ENCODE measurements around the gene UBL4A.

DNA sequence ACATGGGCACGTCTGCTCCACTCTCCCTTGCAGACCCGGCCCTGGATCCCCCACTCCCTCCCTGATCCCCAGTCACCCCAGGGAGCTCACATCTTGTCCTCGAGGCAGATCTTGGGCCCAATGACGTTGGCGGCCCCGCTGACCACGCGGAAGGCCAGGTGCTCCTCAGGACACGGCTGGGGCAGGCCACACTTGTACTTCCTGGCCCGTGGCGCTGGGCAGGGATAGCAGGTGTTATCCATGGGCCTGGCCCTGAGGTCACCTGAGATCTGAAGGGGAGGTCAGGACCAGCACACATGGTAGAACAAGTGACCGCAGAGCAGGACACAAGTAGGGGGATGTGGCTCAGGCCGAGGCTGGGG, 21.9 kb upstream of the UBL4A start:
- TF ChIP-seq ARNTL (CRISPR knock-in tag; IDR thresholded peaks at IDR 0.05; ENCODE audit: borderline replicate concordance, low read depth) (no peak), GLIS3 (CRISPR knock-in tag; IDR thresholded peaks at IDR 0.05) (no peak)
- TF ChIP-seq, protein P1, sequence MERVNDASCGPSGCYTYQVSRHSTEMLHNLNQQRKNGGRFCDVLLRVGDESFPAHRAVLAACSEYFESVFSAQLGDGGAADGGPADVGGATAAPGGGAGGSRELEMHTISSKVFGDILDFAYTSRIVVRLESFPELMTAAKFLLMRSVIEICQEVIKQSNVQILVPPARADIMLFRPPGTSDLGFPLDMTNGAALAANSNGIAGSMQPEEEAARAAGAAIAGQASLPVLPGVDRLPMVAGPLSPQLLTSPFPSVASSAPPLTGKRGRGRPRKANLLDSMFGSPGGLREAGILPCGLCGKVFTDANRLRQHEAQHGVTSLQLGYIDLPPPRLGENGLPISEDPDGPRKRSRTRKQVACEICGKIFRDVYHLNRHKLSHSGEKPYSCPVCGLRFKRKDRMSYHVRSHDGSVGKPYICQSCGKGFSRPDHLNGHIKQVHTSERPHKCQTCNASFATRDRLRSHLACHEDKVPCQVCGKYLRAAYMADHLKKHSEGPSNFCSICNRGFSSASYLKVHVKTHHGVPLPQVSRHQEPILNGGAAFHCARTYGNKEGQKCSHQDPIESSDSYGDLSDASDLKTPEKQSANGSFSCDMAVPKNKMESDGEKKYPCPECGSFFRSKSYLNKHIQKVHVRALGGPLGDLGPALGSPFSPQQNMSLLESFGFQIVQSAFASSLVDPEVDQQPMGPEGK (CRISPR knock-in tag; IDR thresholded peaks at IDR 0.05; ENCODE audit: borderline replicate concordance), result no peak
- TF ChIP-seq, protein P2, sequence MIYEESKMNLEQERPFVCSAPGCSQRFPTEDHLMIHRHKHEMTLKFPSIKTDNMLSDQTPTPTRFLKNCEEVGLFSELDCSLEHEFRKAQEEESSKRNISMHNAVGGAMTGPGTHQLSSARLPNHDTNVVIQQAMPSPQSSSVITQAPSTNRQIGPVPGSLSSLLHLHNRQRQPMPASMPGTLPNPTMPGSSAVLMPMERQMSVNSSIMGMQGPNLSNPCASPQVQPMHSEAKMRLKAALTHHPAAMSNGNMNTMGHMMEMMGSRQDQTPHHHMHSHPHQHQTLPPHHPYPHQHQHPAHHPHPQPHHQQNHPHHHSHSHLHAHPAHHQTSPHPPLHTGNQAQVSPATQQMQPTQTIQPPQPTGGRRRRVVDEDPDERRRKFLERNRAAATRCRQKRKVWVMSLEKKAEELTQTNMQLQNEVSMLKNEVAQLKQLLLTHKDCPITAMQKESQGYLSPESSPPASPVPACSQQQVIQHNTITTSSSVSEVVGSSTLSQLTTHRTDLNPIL (CRISPR knock-in tag; IDR thresholded peaks at IDR 0.05; ENCODE audit: low read depth), result no peak

All from SK-N-SH treated with all-trans-retinoic acid at 6 μM for 48 hours (cell line).